ENCODE data around the gene USP6NL.

Gene USP6NL

DNA sequence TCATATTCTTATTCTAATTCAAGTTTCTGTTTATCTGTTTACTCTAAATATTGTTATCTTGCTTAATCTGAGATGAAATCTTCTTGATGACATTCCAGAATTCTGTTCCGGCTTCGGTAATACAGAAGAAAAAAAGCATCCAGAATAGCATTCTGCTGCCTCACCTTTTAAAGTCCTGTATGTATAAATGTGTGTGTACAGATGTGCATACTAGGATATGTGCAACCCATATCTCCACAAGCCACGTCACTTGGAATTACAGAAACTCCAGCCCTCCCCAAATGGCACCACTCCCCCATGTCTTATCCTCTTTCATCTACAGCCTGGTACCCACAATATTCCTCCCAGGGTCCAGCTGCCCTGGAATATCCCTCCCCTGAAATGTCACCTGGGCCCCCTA, 27.9 kb upstream of the USP6NL start:
- no peaks in the 10 kb centered on the region for H3K36me3 ChIP-seq (ENCODE audit: control insufficient read depth, insufficient read depth, low read length)
- DNase-seq (ENCODE audit: extremely low read depth, insufficient read length), result no peak
- no peak overlapping the region for H3K4me3 ChIP-seq (replicated peaks; ENCODE audit: low read depth, low read length)
- H3K27me3 ChIP-seq (replicated peaks; ENCODE audit: control insufficient read depth, insufficient read depth, low read length), result no peaks in the 10 kb centered on the region
- TF ChIP-seq, protein P1, sequence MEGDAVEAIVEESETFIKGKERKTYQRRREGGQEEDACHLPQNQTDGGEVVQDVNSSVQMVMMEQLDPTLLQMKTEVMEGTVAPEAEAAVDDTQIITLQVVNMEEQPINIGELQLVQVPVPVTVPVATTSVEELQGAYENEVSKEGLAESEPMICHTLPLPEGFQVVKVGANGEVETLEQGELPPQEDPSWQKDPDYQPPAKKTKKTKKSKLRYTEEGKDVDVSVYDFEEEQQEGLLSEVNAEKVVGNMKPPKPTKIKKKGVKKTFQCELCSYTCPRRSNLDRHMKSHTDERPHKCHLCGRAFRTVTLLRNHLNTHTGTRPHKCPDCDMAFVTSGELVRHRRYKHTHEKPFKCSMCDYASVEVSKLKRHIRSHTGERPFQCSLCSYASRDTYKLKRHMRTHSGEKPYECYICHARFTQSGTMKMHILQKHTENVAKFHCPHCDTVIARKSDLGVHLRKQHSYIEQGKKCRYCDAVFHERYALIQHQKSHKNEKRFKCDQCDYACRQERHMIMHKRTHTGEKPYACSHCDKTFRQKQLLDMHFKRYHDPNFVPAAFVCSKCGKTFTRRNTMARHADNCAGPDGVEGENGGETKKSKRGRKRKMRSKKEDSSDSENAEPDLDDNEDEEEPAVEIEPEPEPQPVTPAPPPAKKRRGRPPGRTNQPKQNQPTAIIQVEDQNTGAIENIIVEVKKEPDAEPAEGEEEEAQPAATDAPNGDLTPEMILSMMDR (IDR thresholded peaks at IDR 0.05; ENCODE audit: insufficient read depth, low read length, poor library complexity, severe bottlenecking), result no peak

DNA sequence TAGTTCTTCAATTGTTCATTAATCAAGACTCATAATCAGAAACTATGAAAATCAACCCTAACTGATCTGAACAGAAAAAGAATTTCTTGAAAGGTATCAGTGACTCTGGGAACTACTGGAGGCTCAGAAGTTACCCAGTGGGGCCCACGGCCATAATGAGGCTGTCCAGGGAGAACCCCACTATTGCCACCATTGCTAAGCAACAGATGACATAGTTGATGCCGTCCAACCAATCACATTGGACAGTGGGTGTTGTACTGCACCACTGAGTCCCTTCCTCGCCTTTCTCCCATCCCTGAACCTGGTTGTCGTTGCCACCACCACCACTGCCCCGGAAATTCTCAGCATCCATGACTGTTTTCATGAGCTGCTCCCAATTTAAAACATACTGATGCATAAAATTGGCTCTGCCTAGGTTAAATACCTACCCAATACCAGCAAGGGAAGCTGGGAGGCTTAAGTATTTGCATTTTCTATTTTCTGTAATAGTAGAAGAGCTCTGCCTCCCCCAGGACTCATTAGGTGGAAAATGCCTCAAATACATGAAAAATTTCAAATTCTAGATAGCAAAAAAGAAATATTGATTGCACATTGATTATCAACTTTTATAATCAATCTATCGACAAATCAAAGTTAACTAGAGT, 26.7 kb upstream of the USP6NL start:
- TF ChIP-seq, protein P1 (IDR thresholded peaks at IDR 0.05; ENCODE audit: insufficient read depth, low read length, poor library complexity, severe bottlenecking), result no peak
- no peaks in the 10 kb centered on the region for H3K27me3 ChIP-seq (replicated peaks; ENCODE audit: control insufficient read depth, insufficient read depth, low read length)
- H3K4me3 ChIP-seq (replicated peaks; ENCODE audit: low read depth, low read length), result no peak overlapping the region
- no peak for DNase-seq (ENCODE audit: extremely low read depth, insufficient read length)
- H3K36me3 ChIP-seq (ENCODE audit: control insufficient read depth, insufficient read depth, low read length), result no peaks in the 10 kb centered on the region

DNA sequence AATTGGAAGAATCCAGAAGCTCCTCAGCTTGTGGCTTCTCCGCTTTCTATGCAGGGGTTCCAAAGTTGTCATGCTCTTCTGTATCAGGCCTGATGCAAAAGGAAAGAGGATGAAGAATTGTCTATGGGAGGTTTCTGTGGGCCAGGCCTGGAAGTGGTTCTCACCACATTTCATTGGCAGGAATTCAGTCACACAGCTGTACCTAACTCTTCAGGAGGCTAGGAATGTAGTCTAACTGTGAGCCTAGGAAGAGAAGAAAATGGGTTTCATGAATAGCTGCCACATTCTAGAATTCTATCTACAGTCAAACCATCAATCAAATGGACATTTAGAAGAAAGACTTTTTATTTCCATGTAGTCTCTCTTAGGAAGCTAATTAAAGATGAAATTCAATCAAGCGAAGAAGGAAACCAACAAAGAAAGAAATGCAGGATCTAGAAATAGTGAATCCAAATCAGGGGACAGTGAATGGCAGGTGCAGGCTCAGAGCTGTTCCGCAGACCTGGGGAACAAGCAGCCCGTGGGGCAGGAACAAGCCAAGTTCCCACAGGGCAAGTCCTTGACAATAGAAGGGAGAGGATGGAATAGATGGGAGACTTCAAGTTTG, 25.4 kb upstream of the USP6NL start:
- TF ChIP-seq, protein P1 (IDR thresholded peaks at IDR 0.05; ENCODE audit: insufficient read depth, low read length, poor library complexity, severe bottlenecking), result no peak
- H3K27me3 ChIP-seq (replicated peaks; ENCODE audit: control insufficient read depth, insufficient read depth, low read length), result no peaks in the 10 kb centered on the region
- no peak overlapping the region for H3K4me3 ChIP-seq (replicated peaks; ENCODE audit: low read depth, low read length)
- no peak for DNase-seq (ENCODE audit: extremely low read depth, insufficient read length)
- no peaks in the 10 kb centered on the region for H3K36me3 ChIP-seq (ENCODE audit: control insufficient read depth, insufficient read depth, low read length)

DNA sequence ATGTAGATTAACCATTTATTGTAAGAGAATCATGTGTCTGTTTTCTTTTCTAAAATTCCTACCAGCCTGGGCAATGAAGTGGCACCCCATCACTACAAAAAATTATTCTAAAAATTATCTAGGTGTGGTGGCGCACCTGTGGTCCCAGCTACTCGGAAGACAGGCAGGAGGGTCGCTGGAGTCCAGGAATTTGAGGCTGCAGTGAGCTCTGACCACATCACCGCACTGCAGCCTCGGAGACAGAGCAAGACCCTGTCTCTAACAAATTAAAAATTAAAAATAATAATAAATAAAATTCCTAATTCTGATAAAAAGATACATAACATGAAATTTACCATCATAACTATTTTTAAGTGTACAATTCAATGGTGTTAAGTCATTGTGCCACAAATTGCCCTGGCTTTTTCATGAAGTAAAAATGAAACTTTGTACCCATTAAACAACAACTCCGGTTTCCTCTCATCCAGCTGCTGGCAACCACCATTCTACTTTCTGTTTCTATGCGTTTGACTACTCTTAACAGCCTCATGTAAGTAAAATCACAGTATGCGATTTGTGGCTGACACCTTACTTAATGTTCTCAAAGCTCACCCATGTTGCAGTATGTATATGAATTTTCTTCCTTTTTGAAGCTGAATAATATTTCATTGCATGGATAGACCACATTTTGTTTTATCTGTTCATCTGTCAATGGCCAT, 20.6 kb upstream of the USP6NL start:
- no peaks in the 10 kb centered on the region for H3K36me3 ChIP-seq (ENCODE audit: control insufficient read depth, insufficient read depth, low read length)
- H3K27me3 ChIP-seq (replicated peaks; ENCODE audit: control insufficient read depth, insufficient read depth, low read length), result no peaks in the 10 kb centered on the region
- peak overlapping the region; percentile 34; the same call in 1 of the 2 replicates for H3K4me3 ChIP-seq (replicated peaks; ENCODE audit: low read depth, low read length)
- peak; percentile 54 for DNase-seq (ENCODE audit: extremely low read depth, insufficient read length)
- TF ChIP-seq, protein P1 (IDR thresholded peaks at IDR 0.05; ENCODE audit: insufficient read depth, low read length, poor library complexity, severe bottlenecking), result no peak

DNA sequence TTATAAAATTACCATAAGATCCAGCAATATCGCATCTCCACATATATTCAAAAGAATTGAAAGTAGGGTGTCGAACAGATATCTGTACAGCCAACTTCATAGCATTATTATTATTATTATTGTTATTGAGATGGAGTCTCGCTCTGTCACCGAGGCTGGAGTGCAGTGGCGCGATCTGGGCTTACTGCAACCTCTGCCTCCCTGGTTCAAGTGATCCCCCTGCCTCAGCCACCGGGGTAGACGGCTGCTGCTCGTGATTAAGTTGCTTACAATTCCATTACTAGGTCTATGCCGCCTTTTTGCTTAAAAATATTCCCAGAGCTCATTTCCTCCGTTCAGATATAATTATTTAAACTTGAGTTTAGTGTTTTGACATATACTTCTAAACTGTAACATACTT, 19.8 kb upstream of the USP6NL start:
- DNase-seq (ENCODE audit: extremely low read depth, insufficient read length), result no peak
- TF ChIP-seq, protein P1 (IDR thresholded peaks at IDR 0.05; ENCODE audit: insufficient read depth, low read length, poor library complexity, severe bottlenecking), result no peak
- H3K4me3 ChIP-seq (replicated peaks; ENCODE audit: low read depth, low read length), result no peak overlapping the region

More for the DNA sequence above, 19.8 kb upstream of the USP6NL start:
- Histone ChIP-seq H3K36me3 (ENCODE audit: control insufficient read depth, insufficient read depth, low read length) (no peaks in the 10 kb centered on the region), H3K27me3 (replicated peaks; ENCODE audit: control insufficient read depth, insufficient read depth, low read length) (no peaks in the 10 kb centered on the region)

Data from GM06990 (cell line).